GM18526 (cell line): ENCODE data around the gene CD58.

Experiments used
- POLR2A ChIP-seq: IDR thresholded peaks from 3 replicates; pipeline ENCODE4 v1.6.1; 2011; ENCODE audit not compliant: insufficient read length; ENCODE audit errors: extremely low read depth

The CD58 gene

DNA sequence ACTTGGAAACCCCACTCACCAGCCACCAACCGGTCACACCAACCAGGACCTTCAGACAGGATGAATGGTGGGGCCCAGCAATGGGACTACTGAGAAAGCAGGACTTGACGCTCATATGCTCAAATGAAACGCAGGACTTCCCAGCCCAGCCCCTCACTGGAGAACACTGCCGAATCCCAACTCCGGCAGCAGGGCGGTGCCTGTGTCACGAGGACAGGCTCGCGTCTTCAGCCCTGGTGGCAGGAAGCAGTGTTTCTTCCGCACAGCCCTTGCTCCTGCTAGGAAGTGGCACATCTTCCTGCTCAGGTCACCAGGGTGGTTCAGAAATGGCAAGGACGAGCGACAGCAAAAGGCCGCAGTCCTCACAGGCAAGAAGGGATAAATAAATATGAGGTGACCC, 38.9 kb downstream of the CD58 start:
- no peak for TF ChIP-seq POLR2A

DNA sequence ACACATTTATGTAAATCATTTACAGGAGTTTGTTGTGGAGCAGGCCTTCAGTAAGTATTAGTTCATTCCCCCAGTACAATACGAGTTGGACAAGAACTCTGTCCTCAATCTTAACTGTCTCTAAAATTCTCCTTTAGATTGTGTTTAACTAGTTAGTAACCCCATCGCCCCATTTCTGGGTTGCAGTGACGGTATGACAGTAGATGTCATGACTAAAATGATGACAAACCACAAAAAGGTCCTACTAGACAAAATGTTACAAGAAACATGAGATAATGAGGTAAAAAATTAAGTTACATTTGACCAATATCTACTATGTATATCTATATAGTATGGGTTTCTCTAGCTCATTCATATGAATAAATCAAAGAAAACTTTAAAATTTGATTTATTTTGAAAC, 41.1 kb downstream of the CD58 start:
- no peak for TF ChIP-seq POLR2A

DNA sequence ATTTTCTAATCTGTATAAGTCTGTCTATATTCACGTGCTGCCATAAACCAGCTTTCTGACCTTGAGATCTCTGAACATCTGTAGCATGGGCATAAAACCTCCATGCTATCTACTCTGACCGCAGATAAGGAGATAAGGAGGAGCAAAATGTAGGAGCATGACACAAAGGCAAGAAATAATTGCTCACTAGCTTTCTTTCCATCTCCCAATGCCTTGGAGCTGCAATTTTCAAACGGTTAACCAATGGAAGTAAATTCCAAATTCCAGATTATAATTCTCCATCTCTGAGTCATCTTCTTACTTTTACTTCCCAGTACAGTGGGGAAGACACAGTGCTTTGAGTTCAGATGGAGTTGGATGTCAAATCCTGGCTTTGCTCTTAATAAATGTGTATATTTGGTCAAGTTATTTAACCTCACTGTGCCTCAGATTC, 41.6 kb downstream of the CD58 start:
- no peak for TF ChIP-seq POLR2A

DNA sequence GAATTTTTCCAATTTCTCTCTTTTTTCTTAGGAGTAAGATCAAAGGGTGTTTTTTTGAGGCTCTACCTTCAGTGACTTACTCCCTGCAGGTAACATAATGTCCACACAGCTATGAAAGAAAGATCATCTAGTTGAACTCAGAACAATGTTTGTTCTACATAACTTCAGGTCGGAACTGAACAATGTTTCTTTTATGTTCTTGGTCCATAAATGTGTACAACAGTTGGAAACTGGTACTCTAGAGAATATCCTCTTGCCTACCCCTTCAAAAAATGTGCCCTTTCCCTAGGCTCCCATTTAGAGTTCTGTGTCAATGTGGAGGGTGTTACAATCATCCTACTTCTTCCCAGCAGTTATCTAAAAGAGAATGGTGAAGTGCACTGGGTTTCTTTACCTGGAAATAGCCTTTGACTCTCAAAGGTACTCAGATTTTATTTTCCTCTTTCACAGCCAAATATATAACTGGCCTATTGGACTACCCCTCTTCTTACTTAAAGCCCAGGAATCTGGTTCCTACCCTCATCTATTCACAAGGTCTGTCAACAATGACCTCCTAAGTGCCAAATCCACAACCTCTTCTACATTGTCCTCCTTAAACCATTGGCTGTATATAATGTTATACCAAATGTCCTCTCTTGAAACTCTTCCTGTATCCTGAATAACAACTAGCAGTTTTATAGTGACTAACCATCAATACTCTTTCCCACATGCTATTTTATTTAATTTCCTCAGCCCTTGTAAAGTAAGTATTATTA, 42.3 kb downstream of the CD58 start:
- TF ChIP-seq POLR2A = no peak

DNA sequence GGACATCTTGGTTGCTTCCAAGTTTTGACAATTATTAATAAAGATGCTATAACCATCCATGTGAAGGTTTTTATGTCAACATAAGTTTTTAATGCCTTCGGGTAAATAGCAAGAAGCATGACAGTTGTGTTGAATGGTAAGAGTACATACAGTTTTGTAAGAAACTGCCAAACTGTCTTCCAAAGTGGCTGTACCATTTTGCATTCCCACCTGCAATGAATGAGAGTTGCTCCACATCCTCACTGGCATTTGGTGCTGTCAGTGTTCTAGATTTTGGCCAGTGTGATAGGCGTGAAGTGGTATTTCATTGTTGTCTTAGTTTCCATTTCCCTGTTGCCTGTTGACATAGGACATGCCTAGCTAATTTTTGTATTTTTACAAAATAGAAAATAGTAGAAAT, 45.4 kb downstream of the CD58 start:
- no peak for TF ChIP-seq POLR2A

DNA sequence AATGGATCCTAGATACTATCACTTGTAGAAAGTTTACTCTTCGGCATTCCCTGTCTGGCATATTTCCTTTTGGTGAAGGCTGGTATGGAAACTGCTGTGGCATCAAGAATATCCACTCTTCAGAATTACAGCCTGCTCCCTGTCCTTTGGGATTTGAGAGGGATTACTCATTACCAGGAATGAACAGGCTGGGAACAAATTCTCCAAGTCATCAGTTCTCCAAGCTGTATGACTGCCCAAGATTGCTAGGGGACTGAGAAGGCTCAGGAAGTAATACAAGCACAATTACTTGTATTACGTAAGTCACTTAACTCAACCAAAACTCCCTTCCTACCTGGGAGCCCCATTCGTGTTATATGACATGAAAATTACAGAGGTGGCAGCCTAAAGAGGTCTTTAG, 49.6 kb downstream of the CD58 start:
- no peak for TF ChIP-seq POLR2A

DNA sequence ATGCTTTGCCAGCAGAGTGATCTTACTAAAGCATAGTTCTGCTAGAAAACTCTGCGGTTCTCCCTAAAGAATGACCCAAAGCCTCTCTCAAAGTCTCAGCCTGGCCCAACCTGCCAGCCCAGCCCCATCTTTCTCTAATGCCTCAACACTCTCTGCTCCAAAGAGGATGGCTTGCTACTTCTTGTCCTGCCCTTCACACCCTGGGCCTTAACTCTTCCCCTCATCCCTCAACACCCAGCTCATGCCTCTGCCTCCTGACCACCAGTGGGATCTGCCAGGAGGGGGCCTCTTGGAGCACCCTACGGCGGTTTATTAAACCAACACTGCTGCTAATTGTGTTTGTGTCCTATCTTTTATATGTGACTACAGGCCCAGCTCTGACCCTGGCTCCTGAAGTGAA, 52.4 kb downstream of the CD58 start:
- TF ChIP-seq POLR2A = no peak

DNA sequence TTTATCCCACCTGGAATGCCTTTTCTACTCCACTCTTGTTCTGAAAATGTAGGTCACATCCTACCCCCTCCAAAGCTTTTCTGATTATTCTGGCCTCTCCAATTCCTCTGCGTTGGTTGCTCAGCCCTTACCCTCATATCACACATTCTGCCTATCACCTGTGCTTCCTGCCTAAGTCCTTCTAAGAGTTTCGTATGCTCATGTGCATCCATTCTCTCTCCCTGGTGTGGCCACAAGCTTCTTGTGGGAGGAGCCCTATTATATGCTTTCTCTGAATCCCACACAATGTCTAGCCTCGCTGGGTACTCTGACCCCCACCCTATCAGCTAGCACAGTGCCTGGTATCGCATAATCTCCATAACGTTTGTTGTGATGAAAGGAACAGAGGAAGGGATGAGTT, 54.2 kb downstream of the CD58 start:
- TF ChIP-seq POLR2A = no peak

DNA sequence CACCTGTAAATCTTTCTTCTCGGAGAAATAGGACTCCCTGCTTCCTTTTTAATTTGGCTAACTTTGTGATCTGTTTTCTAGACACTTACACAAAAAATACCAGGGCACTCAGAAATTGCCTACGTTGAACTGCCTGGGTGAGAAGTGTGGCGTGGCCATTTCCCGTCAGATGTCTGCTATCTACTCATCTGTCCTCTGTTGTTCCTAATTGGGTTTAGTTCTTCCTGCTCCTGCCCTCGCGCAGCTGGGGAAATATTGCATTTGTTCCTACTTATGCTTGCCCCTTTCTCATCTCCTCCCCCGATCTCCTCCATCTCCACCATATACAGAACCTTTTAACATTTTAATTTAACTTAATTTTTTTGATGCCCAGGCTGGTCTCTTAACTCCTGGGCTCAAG, 55.1 kb downstream of the CD58 start:
- TF ChIP-seq POLR2A = no peak

DNA sequence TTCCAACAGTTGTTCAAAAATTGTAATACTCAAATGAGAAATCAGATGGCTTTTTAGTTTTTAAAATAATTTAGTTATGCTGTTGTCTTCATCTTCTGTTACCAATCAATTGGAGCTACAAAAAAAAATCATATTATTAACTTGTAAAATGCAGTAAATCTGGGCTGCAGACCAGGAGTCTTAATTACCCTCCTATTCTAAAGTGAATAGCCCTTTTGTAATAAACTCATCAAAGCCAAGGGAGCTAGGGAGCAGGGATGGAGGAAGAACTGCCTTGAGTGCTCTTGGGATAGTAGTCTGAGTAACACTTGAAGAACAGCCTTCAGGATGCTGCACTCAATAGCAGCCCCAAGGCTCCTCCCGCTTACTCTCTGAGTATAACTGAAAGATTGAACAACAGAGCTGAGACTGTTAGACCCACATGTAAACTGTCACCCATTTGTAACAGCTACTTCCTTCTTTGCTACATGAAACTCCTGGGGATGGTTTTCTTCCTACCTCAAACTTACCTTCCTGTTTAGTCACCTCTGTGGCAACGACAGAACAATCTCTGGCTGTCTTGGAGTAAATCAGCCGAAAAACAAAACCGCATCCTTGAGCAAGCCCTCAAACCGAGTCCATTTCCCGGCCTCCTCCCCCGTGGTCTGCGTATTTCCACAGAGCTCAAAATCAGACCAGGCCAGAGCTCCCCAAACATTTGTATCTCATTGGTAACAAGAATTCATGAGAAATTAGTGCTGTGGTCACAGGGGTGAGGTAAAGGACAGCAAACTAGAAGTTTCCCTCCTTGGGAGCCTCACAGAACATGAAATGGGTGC, 55.9 kb downstream of the CD58 start:
- TF ChIP-seq POLR2A = no peak

DNA sequence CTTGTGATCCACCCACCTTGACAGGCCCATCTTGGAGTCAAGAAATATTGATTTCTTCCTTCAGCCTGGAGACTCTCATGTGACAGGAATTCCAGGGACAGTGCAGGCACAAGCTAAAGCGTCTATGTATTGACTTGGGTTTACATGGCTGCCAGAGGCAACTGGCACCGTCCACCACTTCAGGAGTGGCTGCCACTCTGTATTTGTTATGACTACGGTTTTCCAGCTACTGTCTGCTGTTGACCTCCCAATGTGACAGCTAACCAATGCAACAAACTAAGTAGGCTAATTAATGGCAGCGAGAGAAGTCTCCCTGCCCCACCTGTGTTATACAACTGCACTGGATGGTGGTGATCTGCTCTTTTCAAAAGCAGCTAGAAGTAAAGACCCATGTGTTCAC, 56.9 kb downstream of the CD58 start:
- no peak for TF ChIP-seq POLR2A

DNA sequence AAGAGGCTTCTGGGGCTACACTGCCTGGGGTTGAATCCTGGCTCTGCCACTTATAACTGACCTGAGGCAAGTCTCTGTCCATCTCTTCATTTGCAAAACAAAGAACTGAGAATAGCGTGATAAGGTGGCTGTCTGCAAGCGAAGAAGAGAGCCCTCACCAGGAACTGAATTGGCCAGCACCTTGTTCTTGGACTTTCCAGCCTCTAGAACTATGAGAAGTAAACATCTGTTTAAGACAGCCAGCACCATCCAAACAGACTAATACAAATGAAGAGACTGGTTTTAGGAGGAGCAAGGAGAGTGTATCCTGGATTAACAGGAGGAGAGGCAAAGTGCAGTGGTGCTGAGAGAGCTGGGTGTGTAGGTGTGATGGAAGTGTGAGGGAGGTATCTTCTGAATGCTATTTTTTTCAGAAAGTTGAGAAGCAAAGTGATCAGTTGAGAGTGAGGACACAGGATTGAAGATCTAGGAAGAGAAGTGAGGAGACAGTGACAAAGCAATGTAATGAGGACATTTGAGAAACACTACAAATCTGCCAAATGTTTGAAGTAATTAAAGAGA, 59.3 kb downstream of the CD58 start:
- TF ChIP-seq POLR2A = no peak

DNA sequence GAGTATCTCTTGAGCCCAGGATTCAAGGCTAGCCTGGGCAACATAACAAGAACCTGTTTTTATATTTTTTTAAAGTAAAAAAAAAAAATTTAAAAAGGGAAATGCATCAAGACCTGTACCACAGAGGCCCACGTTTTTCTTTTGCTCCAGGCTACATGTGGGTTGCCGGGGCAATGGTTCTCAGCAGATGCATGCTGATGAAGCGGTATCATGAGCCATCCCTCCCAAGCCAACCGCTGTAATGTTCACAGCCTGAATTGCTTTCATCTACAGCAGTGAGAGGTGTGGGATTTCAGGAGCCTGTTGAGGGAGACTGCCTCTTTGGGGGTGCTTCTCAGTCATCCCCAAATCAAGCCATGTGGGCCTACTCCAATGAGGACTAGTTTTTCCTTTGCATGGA, 60.5 kb downstream of the CD58 start:
- TF ChIP-seq POLR2A = no peak

DNA sequence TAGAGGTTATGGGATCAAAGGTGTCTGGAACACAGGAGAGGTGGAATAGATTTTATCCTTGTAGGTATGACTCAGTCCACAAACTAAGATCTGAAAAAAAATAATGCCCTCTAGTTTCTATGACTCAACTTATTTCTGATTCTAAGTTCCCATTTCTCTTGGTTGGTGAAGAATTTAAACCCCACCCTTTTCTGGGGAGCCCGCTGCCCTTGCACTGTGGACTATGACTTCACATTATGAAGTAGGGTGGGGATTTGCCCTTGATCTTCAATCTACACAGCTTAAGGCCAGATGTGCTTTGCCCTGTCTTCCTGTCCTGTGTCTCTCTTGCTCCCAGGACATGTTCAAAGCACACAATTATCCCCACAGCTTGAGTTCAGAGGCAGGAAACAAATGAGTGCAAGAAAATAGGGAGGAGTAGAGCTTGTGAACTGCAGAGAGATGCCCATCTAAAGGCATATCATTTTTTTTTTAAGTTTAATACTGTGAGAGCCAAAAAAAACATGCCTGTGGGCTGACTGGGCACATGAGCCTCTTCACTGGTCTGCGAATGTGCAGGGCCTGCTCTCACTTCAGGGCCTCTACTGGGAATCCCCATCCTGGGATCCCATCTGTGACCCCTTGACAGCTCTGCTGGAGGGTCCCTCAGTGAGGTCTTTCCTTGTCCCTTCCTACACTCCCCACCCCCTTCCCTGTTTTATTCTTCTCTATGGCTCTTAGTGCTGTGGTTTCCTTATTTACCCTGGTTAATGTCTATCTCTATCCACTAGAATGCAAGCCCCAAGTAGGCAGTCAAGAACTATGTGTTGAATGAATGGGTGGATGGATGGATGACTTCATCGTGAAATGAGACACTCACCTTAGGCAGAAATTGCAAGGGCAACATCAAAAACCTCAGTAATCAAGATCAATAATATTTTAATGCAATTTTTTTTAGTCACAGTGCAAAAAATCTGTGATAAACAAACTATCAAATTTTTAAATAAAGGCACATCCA, 61.5 kb downstream of the CD58 start:
- TF ChIP-seq POLR2A = no peak
